AG04449 (cell line): ENCODE data around the gene CMTM1.

ENCODE experiments used
- CTCF ChIA-PET: fragments of 350-600 bp; formaldehyde crosslinking; extraction: SDS; loops from one replicate; lab custom pipeline; 2021; ENCODE audit warnings: antibody characterized with exemption; lab: Yijun Ruan, JAX
- POLR2A ChIA-PET: fragments of 400-600, 350-600 bp; formaldehyde crosslinking; extraction: SDS; loops from one replicate; lab custom pipeline; 2020; ENCODE audit warnings: antibody characterized with exemption, inconsistent platforms; lab: Yijun Ruan, JAX
- DNase-seq: peaks from one replicate; pipeline ENCODE4 v3.0.0-alpha.2; 2010; ENCODE audit warnings: low read depth, low spot score
- H3K4me3 ChIP-seq: 2 replicates; pipeline ENCODE4 v1.5.1; 2011; ENCODE audit warnings: low read depth, mild to moderate bottlenecking, control low read depth, low read length
- CTCF ChIP-seq: IDR thresholded peaks from one replicate; pipeline ENCODE4 v1.5.1; 2011; ENCODE audit warnings: mild to moderate bottlenecking, moderate library complexity, low read length, control low read depth, inconsistent platforms; ENCODE audit not compliant: insufficient read depth; ENCODE audit errors: missing control alignments

CMTM1 gene

GRCh38 chr16:66617010-66617434 is 50.8 kb downstream of the CMTM1 start:
- no peak overlapping the region for H3K4me3 ChIP-seq
- ChIA-PET POLR2A (interaction anchor here (1.0 to 1.5 kb wide), 2 partner anchors 8 to 44 kb away, joined by 3 to 7 read pairs; no protein-coding TSS in a partner anchor), CTCF (interaction anchor here (1.1 to 5.4 kb wide), 8 partner anchors 8 to 212 kb away, joined by 4 to 96 read pairs (median 6); partner anchors contain the start of gene DYNC1LI2)
- TF ChIP-seq CTCF: no peak
- DNase-seq: no peak

- CTCF ChIA-PET: interaction anchor here (1.1 to 5.4 kb wide), 10 partner anchors 9 to 213 kb away, joined by 4 to 96 read pairs (median 5); partner anchors contain the start of gene DYNC1LI2
- no peak for DNase-seq
- POLR2A ChIA-PET: interaction anchor here (1.0 to 1.5 kb wide), 2 partner anchors 9 to 43 kb away, joined by 3 to 7 read pairs; no protein-coding TSS in a partner anchor
- H3K4me3 ChIP-seq: no peak overlapping the region
- TF ChIP-seq CTCF: no peak
These were observed 51.5 kb downstream of the CMTM1 start for GRCh38 chr16:66617728-66618127.

GRCh38 chr16:66618588-66619375 is 52.5 kb downstream of the CMTM1 start:
- ChIA-PET POLR2A (interaction anchor here (0.8 to 1.6 kb wide), 5 partner anchors 10 to 42 kb away, joined by 3 to 7 read pairs (median 5); partner anchors contain the start of gene CMTM3), CTCF (interaction anchor here (1.0 to 5.4 kb wide), 9 partner anchors 10 to 214 kb away, joined by 3 to 96 read pairs (median 7); partner anchors contain the start of gene DYNC1LI2)
- TF ChIP-seq CTCF: no peak
- H3K4me3 ChIP-seq: no peak overlapping the region
- DNase-seq: peak; percentile 95

GRCh38 chr16:66619534-66620428 is 53.5 kb downstream of the CMTM1 start:
- H3K4me3 ChIP-seq: no peak overlapping the region
- DNase-seq: no peak
- TF ChIP-seq CTCF: no peak
- ChIA-PET CTCF (interaction anchor here (0.7 to 5.4 kb wide), 9 partner anchors 11 to 213 kb away, joined by 3 to 96 read pairs (median 3); partner anchors contain the start of genes DYNC1LI2 and NAE1), POLR2A (interaction anchor here (0.9 to 1.6 kb wide), 2 partner anchors 15 to 41 kb away, joined by 3 to 6 read pairs; partner anchors contain the start of gene CMTM3)

GRCh38 chr16:66620429-66620795 is 54.2 kb downstream of the CMTM1 start:
- POLR2A ChIA-PET: interaction anchor here (0.9 kb wide), 1 partner anchor 40 kb away, joined by 3 read pairs; no protein-coding TSS in a partner anchor
- H3K4me3 ChIP-seq: no peak overlapping the region
- no peak for DNase-seq
- CTCF ChIA-PET: interaction anchor here (0.9 to 5.4 kb wide), 8 partner anchors 11 to 252 kb away, joined by 3 to 96 read pairs (median 4); partner anchors contain the start of gene NAE1
- TF ChIP-seq CTCF: no peak
